B cell (primary cell): ENCODE results near the gene NABP1.

Experiments used
- CTCF ChIP-seq: fragments of 200-600 bp; IDR thresholded peaks from one replicate; pipeline ENCODE4 v1.8.0; 2022; ENCODE audit warnings: antibody characterized with exemption, mild to moderate bottlenecking
- EZH2 ChIP-seq: IDR thresholded peaks from 2 replicates; pipeline ENCODE4 v1.6.1; 2012; ENCODE audit warnings: borderline replicate concordance, low read depth, mild to moderate bottlenecking, moderate library complexity, low read length; ENCODE audit not compliant: insufficient read depth, poor library complexity, severe bottlenecking

GRCh38 chr2:191643429-191643828 is 34.5 kb upstream of the NABP1 start:
- no peak for TF ChIP-seq CTCF
- no peak for TF ChIP-seq EZH2
